Upper lobe of left lung (tissue), 6 donors: ENCODE measurements around the gene ANKRD28. TPM values are rescaled to one million over a fixed set of nuclear protein-coding genes. Genes with fewer than 3 reads are reported as not detected.

Source experiments
- ATAC-seq, 2 donors: fragments of 200-7000 bp; cut with Tn5 transposase; one replicate each; pipeline ENCODE4 v1.9.1; 2022; ENCODE audit warnings: mild to moderate bottlenecking in 2 of 2, moderate library complexity in 2 of 2; ENCODE audit not compliant: low FRiP score in 2 of 2
- DNase-seq, 2 donors: peaks; one replicate each; pipeline ENCODE4 v3.0.0-alpha.2; 2019 to 2020
- H3K27ac ChIP-seq, 4 donors: fragments of 200-600 bp; sonication (generic); one replicate each; pipeline ENCODE4 v1.5.1; 2016 to 2019
- H3K27me3 ChIP-seq, 4 donors: fragments of 200-600 bp; sonication (generic); one replicate each; pipeline ENCODE4 v1.5.1; 2017 to 2019
- H3K36me3 ChIP-seq, 4 donors: fragments of 200-600 bp; sonication (generic); one replicate each; pipeline ENCODE4 v1.5.1; 2016 to 2019
- H3K4me1 ChIP-seq, 4 donors: fragments of 200-600 bp; sonication (generic); one replicate each; pipeline ENCODE4 v1.5.1; 2018 to 2019
- H3K4me3 ChIP-seq, 4 donors: fragments of 200-600 bp; sonication (generic); one replicate each; pipeline ENCODE4 v1.5.1; 2017 to 2019; ENCODE audit warnings: mild to moderate bottlenecking in 2 of 4, moderate library complexity in 1 of 4
- H3K9me3 ChIP-seq, 4 donors: fragments of 200-600 bp; sonication (generic); one replicate each; pipeline ENCODE4 v1.5.1; 2018 to 2019
- EP300 ChIP-seq, 4 donors: sonication (generic); formaldehyde crosslinking; IDR thresholded peaks; one replicate each; pipeline ENCODE4 v1.5.1; 2017; ENCODE audit warnings: antibody characterized with exemption in 4 of 4, control low read depth in 2 of 4
- POLR2A ChIP-seq, 4 donors: fragments of 450-650 bp; IDR thresholded peaks; one replicate each; pipeline ENCODE4 v1.5.1; 2016 to 2017; ENCODE audit warnings: antibody characterized with exemption in 4 of 4, mild to moderate bottlenecking in 2 of 4
- POLR2AphosphoS5 ChIP-seq, 2 donors: sonication (generic); formaldehyde crosslinking; IDR thresholded peaks; one replicate each; pipeline ENCODE4 v1.5.1; 2017; ENCODE audit warnings: antibody characterized with exemption in 2 of 2
- WGBS, 2 donors: methylation state at CpG; one replicate each; pipeline ENCODE4 v1.1.5; 2017 to 2018; 5-methylcytosine and 5-hydroxymethylcytosine counted together
- total RNA-seq, 6 donors: library from RNA; depleted of rRNA in 4 of 6; stranded (reverse); fragments of >200 nt in 4 of 6; gene quantifications; one replicate each; pipeline versions ENCODE4 v1.1.0 to v1.2.1, GENCODE V29; 2016 to 2021
- TF ChIP-seq, protein P1 (sequence below), 6 experiments: fragments of 450-650 bp in 4 of 6; fragments of 200-600 bp in 2 of 6; sonication (generic) in 2 of 6; IDR thresholded peaks; one replicate each; pipeline ENCODE4 v1.5.1; 2016 to 2019; ENCODE audit warnings: antibody characterized with exemption in 6 of 6
- donor health status: DM: no; HTN: no; CAD: no; lungs with moderate emphysema.
- donor health status: DM: no; HTN: yes; CAD: no; lungs with severe emphysema.

ANKRD28 gene
- total RNA-seq, 6 donors from 2014 or later, result 31.6 to 107 (median 55.5) TPM

- WGBS, 2 donors, result 92% methylated on average over 4 of the region's 4 CpGs
- no peaks in the 10 kb centered on the region for H3K4me1 ChIP-seq
These were observed 83.3 kb downstream of the ANKRD28 start for GRCh38 chr3:15714448-15714847.

DNA sequence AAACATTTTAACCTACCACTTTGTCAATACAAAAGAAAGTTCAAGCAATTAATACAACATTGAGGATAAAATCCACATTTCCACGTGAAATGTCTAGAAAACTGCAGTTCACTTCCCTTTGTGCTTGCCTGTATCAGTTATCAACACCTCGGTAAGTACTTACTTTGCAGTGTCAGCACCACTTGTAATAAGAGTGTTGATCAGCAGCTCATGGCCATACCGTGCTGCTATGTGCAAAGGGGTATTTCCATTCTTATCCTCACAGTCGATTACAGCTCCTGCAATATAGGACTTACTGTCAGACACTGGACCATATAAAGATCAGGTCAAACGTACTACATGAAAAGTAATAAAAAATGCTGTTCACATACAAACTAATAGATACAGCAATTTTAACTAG, 84.4 kb downstream of the ANKRD28 start:
- ATAC-seq (no peak), DNase-seq (no peak)
- WGBS, 2 donors, result 61 to 79% methylated on average over 5 of the region's 5 CpGs
- H3K27ac ChIP-seq, result no peak overlapping the region
- TF ChIP-seq EP300 (IDR thresholded peaks at IDR 0.05), result no peak
- no peak for TF ChIP-seq POLR2A (IDR thresholded peaks at IDR 0.05)
- TF ChIP-seq, protein P1, sequence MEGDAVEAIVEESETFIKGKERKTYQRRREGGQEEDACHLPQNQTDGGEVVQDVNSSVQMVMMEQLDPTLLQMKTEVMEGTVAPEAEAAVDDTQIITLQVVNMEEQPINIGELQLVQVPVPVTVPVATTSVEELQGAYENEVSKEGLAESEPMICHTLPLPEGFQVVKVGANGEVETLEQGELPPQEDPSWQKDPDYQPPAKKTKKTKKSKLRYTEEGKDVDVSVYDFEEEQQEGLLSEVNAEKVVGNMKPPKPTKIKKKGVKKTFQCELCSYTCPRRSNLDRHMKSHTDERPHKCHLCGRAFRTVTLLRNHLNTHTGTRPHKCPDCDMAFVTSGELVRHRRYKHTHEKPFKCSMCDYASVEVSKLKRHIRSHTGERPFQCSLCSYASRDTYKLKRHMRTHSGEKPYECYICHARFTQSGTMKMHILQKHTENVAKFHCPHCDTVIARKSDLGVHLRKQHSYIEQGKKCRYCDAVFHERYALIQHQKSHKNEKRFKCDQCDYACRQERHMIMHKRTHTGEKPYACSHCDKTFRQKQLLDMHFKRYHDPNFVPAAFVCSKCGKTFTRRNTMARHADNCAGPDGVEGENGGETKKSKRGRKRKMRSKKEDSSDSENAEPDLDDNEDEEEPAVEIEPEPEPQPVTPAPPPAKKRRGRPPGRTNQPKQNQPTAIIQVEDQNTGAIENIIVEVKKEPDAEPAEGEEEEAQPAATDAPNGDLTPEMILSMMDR (IDR thresholded peaks at IDR 0.05), result no peak
- no peak for TF ChIP-seq POLR2AphosphoS5 (IDR thresholded peaks at IDR 0.05)
- peaks cover 0 to 24% (median 5%) of the 10 kb centered on the region in 4 donors for H3K36me3 ChIP-seq
- no peaks in the 10 kb centered on the region for H3K4me1 ChIP-seq
- H3K4me3 ChIP-seq, result no peak overlapping the region
- H3K27me3 ChIP-seq, result no peaks in the 10 kb centered on the region
- no peaks in the 10 kb centered on the region for H3K9me3 ChIP-seq

More at GRCh38 chr3:15714448-15714847, 83.3 kb downstream of the ANKRD28 start:
- H3K36me3 ChIP-seq, result peaks cover 0 to 19% (median 4%) of the 10 kb centered on the region in 4 donors
- H3K27ac ChIP-seq, result no peak overlapping the region
- no peak overlapping the region for H3K4me3 ChIP-seq
- no peak for TF ChIP-seq POLR2AphosphoS5 (IDR thresholded peaks at IDR 0.05)
- TF ChIP-seq, protein P1 (IDR thresholded peaks at IDR 0.05), result no peak
- no peak for TF ChIP-seq POLR2A (IDR thresholded peaks at IDR 0.05)
- TF ChIP-seq EP300 (IDR thresholded peaks at IDR 0.05), result no peak
- no peaks in the 10 kb centered on the region for H3K27me3 ChIP-seq
- H3K9me3 ChIP-seq, result no peaks in the 10 kb centered on the region
- ATAC-seq (no peak), DNase-seq (no peak)

DNA sequence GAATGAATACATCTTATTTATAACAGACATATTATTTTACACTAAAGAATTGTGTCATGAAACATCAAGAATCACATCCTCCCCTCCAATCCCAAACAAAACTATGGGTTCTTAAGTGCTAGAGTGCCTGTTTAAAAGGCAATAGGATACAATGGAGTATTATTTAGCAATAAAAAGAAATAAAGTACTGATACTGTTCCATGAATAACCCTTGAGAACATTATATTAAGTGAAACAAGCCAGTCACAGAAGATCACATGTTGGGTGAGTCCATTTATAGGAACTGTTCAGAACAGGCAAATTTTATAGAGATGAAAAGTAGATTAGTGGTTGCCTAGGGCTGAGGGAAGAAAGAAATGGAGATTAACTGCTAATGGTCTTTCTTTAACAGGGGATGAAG, 86.5 kb downstream of the ANKRD28 start:
- Histone ChIP-seq H3K4me3 (no peak overlapping the region), H3K27ac (no peak overlapping the region), H3K9me3 (no peaks in the 10 kb centered on the region), H3K27me3 (no peaks in the 10 kb centered on the region), H3K36me3 (peaks cover 0 to 37% (median 8%) of the 10 kb centered on the region in 4 donors), H3K4me1 (no peaks in the 10 kb centered on the region)
- no peak for TF ChIP-seq POLR2AphosphoS5 (IDR thresholded peaks at IDR 0.05)
- DNase-seq (no peak), ATAC-seq (no peak)

DNA sequence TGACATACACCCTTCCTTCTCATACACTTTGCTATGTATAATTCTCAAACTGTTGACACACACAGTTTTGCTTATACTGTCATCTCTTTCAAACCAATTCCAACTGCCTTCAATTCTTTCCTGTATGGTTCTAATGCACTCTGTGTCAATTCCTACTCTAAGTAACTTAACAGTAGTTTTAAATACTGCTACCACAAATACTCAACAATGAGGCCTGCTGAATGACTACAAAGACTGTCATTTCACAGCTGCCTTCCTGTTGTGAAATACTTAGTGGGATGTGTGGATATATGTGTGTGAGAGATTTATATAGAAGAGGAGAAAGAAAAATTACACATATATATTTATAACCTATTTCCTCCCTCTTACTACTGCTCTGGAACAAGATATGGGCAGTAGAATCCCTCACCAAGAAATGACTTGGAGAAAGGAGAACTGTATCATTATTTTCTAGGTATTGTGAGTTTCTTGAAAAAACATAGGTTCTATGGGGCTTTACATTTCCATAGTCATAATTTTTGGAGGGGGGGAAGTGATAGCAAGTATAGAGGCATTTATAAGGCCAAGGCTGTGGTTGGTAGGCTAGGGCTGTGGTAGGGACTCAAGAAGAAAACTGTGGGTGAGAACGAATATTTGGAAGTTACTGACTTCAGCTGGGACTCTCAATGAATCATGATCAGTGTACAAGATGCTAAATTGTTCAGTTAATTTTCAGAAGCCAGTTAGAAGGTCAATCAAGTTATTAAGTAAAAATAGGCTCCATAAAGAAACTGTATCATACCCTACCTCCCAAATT, 88.7 kb downstream of the ANKRD28 start:
- Histone ChIP-seq H3K36me3 (peaks cover 0 to 37% (median 8%) of the 10 kb centered on the region in 4 donors), H3K9me3 (no peaks in the 10 kb centered on the region), H3K4me3 (no peak overlapping the region), H3K4me1 (no peaks in the 10 kb centered on the region), H3K27ac (no peak overlapping the region), H3K27me3 (no peaks in the 10 kb centered on the region)
- 85 to 96% methylated on average over 1 of the region's 1 CpG for WGBS, 2 donors
- TF ChIP-seq POLR2A (IDR thresholded peaks at IDR 0.05) (no peak), EP300 (IDR thresholded peaks at IDR 0.05) (no peak), POLR2AphosphoS5 (IDR thresholded peaks at IDR 0.05) (no peak)
- TF ChIP-seq, protein P1 (IDR thresholded peaks at IDR 0.05), result no peak
- ATAC-seq (no peak), DNase-seq (no peak)

DNA sequence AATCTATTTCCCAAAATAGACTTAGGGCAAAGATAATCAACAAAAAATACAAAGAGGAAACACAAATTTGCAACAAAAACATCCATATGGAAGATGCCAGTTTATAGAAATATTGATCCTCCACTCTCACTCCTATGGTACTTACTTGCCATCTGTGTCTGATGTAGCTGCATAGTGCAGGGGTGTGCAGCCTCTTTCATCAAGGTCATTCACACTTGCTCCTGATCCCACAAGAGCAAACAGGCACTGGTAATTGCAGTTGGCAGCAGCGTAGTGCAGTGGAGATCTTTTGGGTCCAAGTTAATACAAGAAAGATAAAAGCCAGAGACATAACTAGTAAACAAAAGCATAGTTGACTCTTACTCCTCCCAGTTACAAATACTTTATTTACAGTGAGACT, 90.0 kb downstream of the ANKRD28 start:
- Histone ChIP-seq H3K36me3 (peaks cover 0 to 37% (median 8%) of the 10 kb centered on the region in 4 donors), H3K4me3 (no peak overlapping the region), H3K27ac (no peak overlapping the region), H3K27me3 (no peaks in the 10 kb centered on the region), H3K9me3 (no peaks in the 10 kb centered on the region), H3K4me1 (no peaks in the 10 kb centered on the region)
- ATAC-seq, result no peak
- WGBS, 2 donors, result 88 to 100% methylated on average over 1 of the region's 1 CpG
- no peak for DNase-seq
- no peak for TF ChIP-seq POLR2AphosphoS5 (IDR thresholded peaks at IDR 0.05)
- TF ChIP-seq, protein P1 (IDR thresholded peaks at IDR 0.05), result no peak
- TF ChIP-seq POLR2A (IDR thresholded peaks at IDR 0.05), result no peak
